ENCODE results near the gene CHI3L2. TPM values are rescaled to one million over a fixed set of nuclear protein-coding genes. Genes with fewer than 3 reads are reported as not detected.

CHI3L2 gene
- total RNA-seq, 1 experiment from 2014 or later, result 0.77 TPM

- BruUV-seq (replicated peaks), result no TSS peak
- Histone ChIP-seq H3K27ac (ENCODE audit: low read length) (no peak overlapping the region), H3K36me3 (ENCODE audit: control insufficient read depth, insufficient read depth, low read length) (no peaks in the 10 kb centered on the region), H3K27me3 (ENCODE audit: control insufficient read depth, insufficient read depth, low read length) (no peaks in the 10 kb centered on the region), H3K4me3 (ENCODE audit: low read depth in 2 of 2, low read length in 2 of 2) (no peak overlapping the region), H3K9me3 (ENCODE audit: control insufficient read depth, insufficient read depth, low read depth, low read length) (no peaks in the 10 kb centered on the region), H3K4me1 (ENCODE audit: control insufficient read depth, insufficient read depth, low read length) (no peaks in the 10 kb centered on the region; the same call in 1 of the 2 replicates)
- ChIA-PET POLR2A (no interaction called here), CTCF (no interaction called here)
- no peak for TF ChIP-seq POLR2AphosphoS5 (IDR thresholded peaks at IDR 0.05; ENCODE audit: low read depth, low read length)
- no peak for TF ChIP-seq TCF7L2 (IDR thresholded peaks at IDR 0.05; ENCODE audit: low read depth, low read length)
- TF ChIP-seq CTCF (IDR thresholded peaks at IDR 0.05), result no peak
- DNase-seq (ENCODE audit: low read depth, low spot score) (no peak), ATAC-seq (no peak)
- in situ Hi-C loops (cut with HindIII; ENCODE audit: low pct_unique_long_range_greater_than_20kb, low sequenced_read_pairs), result no loop called here
- intact Hi-C loops (cut with micrococcal nuclease; ENCODE audit: unreplicated experiment), result no loop called here
Measured at GRCh38 chr1:111196213-111196612, 31.3 kb upstream of the CHI3L2 start.

GRCh38 chr1:111197598-111198284 is 29.8 kb upstream of the CHI3L2 start:
- intact Hi-C loops (cut with micrococcal nuclease; ENCODE audit: unreplicated experiment) (no loop called here), in situ Hi-C loops (cut with HindIII; ENCODE audit: low pct_unique_long_range_greater_than_20kb, low sequenced_read_pairs) (no loop called here)
- Histone ChIP-seq H3K36me3 (ENCODE audit: control insufficient read depth, insufficient read depth, low read length) (no peaks in the 10 kb centered on the region), H3K9me3 (ENCODE audit: control insufficient read depth, insufficient read depth, low read depth, low read length) (no peaks in the 10 kb centered on the region), H3K4me1 (ENCODE audit: control insufficient read depth, insufficient read depth, low read length) (no peaks in the 10 kb centered on the region), H3K27ac (ENCODE audit: low read length) (no peak overlapping the region), H3K27me3 (ENCODE audit: control insufficient read depth, insufficient read depth, low read length) (no peaks in the 10 kb centered on the region), H3K4me3 (ENCODE audit: low read depth in 2 of 2, low read length in 2 of 2) (no peak overlapping the region)
- peak; percentile 78 for ATAC-seq
- TF ChIP-seq CTCF (IDR thresholded peaks at IDR 0.05) (peak; percentile 58), TCF7L2 (IDR thresholded peaks at IDR 0.05; ENCODE audit: low read depth, low read length) (no peak), SIN3A (IDR thresholded peaks at IDR 0.05; ENCODE audit: borderline replicate concordance, insufficient read depth, low read depth, low read length) (no peak), POLR2AphosphoS5 (IDR thresholded peaks at IDR 0.05; ENCODE audit: low read depth, low read length) (no peak), REST (IDR thresholded peaks at IDR 0.05; ENCODE audit: insufficient read depth in 1 of 2, low read depth in 2 of 2, low read length in 1 of 2) (no peak)
- POLR2A ChIA-PET, result no interaction called here
- CTCF ChIA-PET, result interaction anchor here (1.6 kb wide), 1 partner anchor 25 kb away, joined by 3 read pairs; no protein-coding TSS in a partner anchor
- DNase-seq (ENCODE audit: low read depth, low spot score), result peak; percentile 4
- BruUV-seq (replicated peaks), result no TSS peak

Measured in Panc1 (cell line).